Measurements from ENCODE around the gene CDKN1C.

Gene CDKN1C

GRCh38 chr11:2870969-2871680 is 14.4 kb downstream of the CDKN1C start:
- H3K4me3 ChIP-seq (ENCODE audit: low read depth, low read length): no peak overlapping the region

- H3K4me3 ChIP-seq (ENCODE audit: low read depth, low read length): no peak overlapping the region
Measured at GRCh38 chr11:2870460-2870859, 15.1 kb downstream of the CDKN1C start.

- no peak overlapping the region for H3K4me3 ChIP-seq (ENCODE audit: low read depth, low read length)
Measured at GRCh38 chr11:2869561-2870427, 15.8 kb downstream of the CDKN1C start.

GRCh38 chr11:2869134-2869526 is 16.4 kb downstream of the CDKN1C start:
- no peak overlapping the region for H3K4me3 ChIP-seq (ENCODE audit: low read depth, low read length)

GRCh38 chr11:2868506-2869133 is 17.0 kb downstream of the CDKN1C start:
- H3K4me3 ChIP-seq (ENCODE audit: low read depth, low read length): no peak overlapping the region

- H3K4me3 ChIP-seq (ENCODE audit: low read depth, low read length): no peak overlapping the region
Measured at GRCh38 chr11:2867722-2868505, 17.7 kb downstream of the CDKN1C start.

- no peak overlapping the region for H3K4me3 ChIP-seq (ENCODE audit: low read depth, low read length)
Measured at GRCh38 chr11:2867142-2867541, 18.4 kb downstream of the CDKN1C start.

- H3K4me3 ChIP-seq (ENCODE audit: low read depth, low read length): no peak overlapping the region
Measured at GRCh38 chr11:2865922-2866577, 19.5 kb downstream of the CDKN1C start.

- H3K4me3 ChIP-seq (ENCODE audit: low read depth, low read length): no peak overlapping the region
Measured at GRCh38 chr11:2864901-2865300, 20.7 kb downstream of the CDKN1C start.

GRCh38 chr11:2863276-2863618 is 22.3 kb downstream of the CDKN1C start:
- H3K4me3 ChIP-seq (ENCODE audit: low read depth, low read length): no peak overlapping the region

GRCh38 chr11:2862395-2863275 is 22.9 kb downstream of the CDKN1C start:
- no peak overlapping the region for H3K4me3 ChIP-seq (ENCODE audit: low read depth, low read length)

GRCh38 chr11:2860636-2861035 is 24.9 kb downstream of the CDKN1C start:
- H3K4me3 ChIP-seq (ENCODE audit: low read depth, low read length): no peak overlapping the region

- no peak overlapping the region for H3K4me3 ChIP-seq (ENCODE audit: low read depth, low read length)
Measured at GRCh38 chr11:2859699-2860037, 25.9 kb downstream of the CDKN1C start.

GRCh38 chr11:2858995-2859698 is 26.4 kb downstream of the CDKN1C start:
- no peak overlapping the region for H3K4me3 ChIP-seq (ENCODE audit: low read depth, low read length)

GRCh38 chr11:2857918-2858317 is 27.7 kb downstream of the CDKN1C start:
- H3K4me3 ChIP-seq (ENCODE audit: low read depth, low read length): no peak overlapping the region

- H3K4me3 ChIP-seq (ENCODE audit: low read depth, low read length): no peak overlapping the region
Measured at GRCh38 chr11:2857276-2857675, 28.3 kb downstream of the CDKN1C start.

- no peak overlapping the region for H3K4me3 ChIP-seq (ENCODE audit: low read depth, low read length)
Measured at GRCh38 chr11:2855162-2855561, 30.4 kb downstream of the CDKN1C start.

GRCh38 chr11:2853997-2854560 is 31.5 kb downstream of the CDKN1C start:
- H3K4me3 ChIP-seq (ENCODE audit: low read depth, low read length): no peak overlapping the region

GRCh38 chr11:2853401-2853800 is 32.2 kb downstream of the CDKN1C start:
- H3K4me3 ChIP-seq (ENCODE audit: low read depth, low read length): no peak overlapping the region

Measured in iPS-11a (cell line).